ENCODE measurements around the gene ZMYND8.

The ZMYND8 gene

DNA sequence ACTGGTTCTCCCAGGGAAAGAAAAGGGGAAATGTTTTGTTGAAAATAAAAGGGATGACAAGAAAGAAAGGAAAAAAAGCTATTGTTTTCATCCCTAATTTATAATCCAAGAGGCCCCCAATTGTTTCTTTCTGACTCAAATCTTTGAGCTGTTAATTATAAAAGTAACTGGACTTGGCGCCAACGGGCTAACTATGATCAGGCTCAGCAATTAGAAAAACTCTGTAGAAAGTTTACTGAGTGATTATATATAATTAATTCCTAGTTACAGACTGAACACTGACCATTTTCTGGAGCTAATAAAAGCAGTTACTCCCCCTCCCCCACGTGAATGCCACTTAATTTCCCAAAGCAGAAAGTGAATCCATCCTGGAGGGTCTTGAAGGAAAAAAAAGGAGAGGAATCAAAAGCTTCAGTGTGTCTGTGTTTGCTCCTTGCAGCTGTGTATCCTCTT, 3.2 kb downstream of the ZMYND8 start:
- no peak for DNase-seq

DNA sequence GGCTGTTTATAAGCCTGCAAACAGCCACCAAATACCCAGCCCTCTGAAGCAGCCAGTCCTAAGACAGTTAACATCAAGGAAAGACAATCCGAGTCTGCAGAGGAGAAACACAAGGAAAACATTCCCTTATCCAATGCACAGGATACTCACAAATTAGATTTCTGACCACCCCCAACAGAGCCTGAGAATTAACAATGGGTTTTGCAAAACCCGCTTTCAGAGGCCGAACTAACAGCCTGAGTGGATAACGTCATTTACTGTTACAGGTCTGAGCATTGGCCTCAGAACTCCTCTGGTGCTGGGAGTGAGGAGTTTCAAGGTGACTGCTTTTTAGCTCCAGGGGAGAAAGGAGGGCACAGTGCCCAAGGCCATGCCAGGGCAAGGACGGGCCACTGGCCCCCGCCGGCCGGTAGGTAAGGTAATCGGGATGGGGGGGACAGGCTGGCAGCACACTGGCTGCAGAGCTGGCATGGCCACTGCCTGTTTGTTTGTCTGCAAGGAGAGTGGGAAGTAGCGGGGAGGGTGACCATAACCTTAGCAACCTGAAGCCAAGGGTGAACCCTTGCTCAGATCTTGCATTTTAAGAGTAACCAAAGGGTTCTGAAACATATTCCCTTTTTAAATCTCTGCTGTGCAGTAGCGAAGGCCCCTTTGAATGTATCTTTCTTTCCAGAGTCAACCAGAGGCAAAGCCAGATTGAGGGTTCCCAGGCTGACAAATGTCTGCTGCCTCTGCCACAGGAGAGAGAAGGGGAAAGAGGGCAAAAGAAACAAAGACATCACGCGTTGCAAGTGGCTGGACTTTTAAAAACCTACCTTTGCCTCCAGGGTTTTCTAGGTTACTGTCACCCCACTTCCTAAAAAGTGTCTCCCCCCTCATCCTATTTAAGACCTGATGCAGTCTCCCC, 3.9 kb downstream of the ZMYND8 start:
- no peak for DNase-seq

- DNase-seq, result no peak
Measured at GRCh38 chr20:47351643-47352331, 4.7 kb downstream of the ZMYND8 start.

DNA sequence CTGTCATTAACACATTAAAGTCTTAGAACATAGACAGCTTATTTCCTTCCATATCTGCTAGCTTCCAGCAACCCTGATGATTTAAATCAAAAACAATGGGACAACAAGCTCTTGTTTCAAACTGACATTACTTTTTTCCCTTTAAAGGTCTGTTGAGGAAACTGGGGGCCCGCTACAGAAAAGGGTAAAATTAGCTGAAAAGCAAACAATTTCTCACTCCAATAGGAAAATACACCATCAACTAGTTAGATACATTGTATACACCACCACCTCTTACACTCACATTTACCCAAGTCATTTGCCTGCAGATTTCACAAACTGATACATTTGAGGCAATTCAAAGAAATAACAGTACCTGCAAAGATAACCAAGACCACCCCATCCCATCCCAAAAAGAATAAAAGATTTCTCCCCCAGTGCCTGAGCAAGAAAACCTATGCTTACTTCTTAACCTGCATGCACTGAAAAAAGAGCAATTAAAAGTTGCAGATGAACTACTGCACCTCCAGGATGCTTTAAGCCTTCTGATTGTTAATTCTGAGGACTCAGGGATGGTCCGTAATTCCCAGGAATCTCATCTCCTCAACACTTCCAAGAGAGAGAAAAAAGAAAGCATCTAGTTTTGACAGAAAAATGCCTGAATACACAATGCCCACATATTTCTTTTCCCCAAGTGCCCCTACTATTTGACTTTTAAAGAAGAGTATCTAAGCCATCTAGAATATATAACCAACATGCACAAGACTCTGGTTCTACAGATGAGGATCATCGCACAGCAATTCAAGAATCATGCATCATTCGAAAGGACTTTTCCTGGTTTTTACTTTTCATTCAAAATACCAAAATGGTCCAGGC, 5.6 kb downstream of the ZMYND8 start:
- no peak for DNase-seq

DNA sequence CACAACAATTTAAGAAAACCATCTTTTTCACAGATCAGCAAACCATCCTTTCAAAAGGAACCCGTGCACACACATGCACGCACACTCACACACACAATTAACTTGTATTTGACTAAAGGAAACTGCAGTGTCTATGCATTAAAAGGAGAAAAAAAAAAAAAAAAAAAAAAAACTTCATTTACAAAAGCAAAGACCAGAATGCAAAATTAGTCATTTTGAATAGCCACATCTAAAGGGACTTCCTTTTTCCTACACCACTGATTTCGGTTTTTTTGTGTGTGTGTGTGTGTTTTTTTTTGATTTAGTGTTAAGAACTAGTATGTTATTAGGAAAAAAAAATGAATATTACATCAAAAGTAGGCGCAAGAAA, 6.3 kb downstream of the ZMYND8 start:
- DNase-seq, result no peak

DNA sequence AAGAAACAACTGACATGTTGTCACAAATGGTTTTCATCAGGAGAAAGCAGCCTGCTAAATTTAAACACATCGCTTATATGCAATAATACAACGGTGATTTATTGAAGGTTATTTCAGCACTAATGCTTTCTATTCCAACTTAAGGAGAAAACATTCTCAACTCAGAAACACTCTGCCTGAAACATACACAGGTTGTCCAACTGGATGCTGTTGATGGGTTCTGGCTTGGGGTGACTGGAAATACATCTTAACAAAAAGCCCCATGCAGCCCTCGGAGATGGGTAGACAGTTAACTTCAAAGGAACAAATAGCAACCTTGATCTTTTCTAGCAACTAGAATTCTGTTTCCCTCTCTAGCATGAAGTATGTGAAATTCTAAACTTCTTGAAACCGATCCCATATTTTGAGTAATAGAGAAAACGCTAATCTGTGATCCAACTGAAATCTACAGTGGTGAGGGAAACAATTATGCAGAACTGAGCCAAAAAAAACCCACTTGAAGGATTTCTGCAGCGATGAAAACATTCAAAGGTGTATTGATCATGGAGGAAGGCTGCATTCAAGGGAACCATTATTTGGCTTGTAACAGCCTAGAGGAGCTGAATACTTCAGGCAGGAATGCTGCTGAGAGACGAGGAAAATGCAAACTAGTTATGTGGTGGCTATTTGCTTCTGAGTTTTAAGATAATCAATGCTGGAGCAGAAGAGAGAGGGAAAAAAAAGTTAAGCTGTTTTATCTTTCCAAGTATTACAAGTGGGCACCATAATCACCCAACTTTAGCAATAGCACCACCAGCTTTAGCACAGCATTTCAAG, 6.9 kb downstream of the ZMYND8 start:
- no peak for DNase-seq

DNA sequence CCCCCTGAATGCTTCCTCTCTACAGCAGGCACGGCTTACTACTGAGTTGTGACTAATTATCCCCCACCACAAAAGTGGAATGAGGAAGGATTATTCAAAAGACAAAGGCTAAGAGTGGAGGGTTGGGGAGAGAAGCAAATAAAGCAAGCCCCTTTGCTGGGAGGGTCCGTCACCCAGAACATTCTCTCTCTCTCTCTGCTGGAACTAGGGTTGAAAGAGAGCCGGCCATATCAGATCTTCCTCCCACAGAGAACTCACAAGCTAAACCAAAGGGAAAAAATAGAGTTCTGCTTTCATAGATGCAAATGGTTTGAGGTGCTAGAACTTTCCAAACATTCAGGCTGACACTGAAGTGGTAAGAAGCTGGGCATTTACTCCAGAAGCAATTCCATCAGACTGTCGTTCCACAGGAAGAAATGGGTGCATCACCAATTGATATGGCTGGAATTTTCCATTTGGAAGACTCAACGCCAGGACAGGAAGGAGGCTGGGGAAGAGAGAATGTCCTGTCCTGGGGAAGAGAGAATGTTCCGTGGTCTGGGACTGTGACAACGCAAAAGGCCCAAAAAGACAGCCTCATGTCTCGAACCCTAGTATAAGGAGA, 7.9 kb downstream of the ZMYND8 start:
- DNase-seq, result no peak

- DNase-seq, result no peak
Measured at GRCh38 chr20:47347661-47348435, 8.7 kb downstream of the ZMYND8 start.

- no peak for DNase-seq
Measured at GRCh38 chr20:47346172-47346571, 10.3 kb downstream of the ZMYND8 start.

GRCh38 chr20:47345214-47345613, 11.3 kb downstream of the ZMYND8 start:
- DNase-seq, result no peak

DNA sequence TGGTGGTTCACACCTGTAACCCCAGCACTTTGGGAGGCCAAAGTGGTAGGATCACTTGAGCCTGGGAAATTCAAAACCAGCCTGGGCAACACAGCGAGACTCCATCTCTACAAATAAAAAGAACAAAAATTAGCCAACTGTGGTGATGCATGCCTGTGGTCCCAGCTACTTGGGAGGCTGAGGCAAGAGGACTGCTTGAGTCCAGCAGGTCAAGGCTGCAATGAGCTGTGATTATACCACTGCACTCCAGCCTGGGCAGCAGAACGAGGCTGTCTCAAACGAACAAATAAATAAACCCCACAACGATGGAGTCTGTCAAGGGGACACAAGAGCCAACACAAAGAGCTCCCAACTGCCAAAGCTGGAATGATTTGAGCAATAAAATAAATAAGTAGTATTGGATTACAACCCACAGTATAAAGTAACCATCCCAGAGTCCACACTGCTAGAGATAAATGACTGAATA, 13.5 kb downstream of the ZMYND8 start:
- no peak for DNase-seq

DNA sequence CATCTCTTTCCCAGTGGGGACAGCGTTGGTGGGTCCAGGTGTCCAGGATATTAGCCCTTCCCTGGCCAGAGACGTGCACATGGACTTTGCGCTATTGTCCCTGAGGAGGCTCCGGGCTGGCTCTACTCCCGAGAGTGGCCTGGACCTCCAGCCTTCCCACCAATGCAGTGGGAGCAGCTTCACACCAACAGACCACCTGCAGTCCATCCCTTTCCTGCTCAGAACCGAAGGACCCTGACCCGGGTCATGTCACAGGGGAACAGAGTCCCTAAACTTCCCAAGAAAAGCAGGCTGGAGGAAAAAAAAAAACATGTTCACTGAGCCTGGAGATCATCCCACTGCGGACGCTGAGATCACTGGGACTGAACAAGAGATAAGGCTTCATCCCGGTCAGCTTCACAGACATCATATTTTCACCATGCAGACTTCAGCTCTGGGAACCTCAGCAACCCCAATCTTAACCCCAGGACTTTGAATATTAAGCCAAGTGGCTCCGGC, 18.3 kb downstream of the ZMYND8 start:
- no peak for DNase-seq

DNA sequence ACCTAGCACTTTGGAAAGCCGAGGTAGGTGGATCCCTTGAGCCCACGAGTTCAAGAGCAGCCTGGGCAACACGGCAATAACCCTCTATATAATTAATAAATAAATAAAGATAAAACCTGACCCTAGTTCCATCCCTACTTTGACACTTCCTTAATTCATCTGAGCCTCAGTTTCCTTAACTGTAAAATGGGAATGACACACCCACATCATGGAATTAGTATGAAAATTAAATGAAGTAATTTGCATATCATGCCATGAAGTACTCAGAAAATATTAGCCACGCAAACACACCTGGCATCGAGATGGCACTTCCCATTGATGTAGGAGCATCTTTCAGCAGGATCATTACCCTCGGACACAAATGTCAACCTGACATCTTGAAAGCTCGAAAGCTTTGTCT, 19.1 kb downstream of the ZMYND8 start:
- no peak for DNase-seq

DNA sequence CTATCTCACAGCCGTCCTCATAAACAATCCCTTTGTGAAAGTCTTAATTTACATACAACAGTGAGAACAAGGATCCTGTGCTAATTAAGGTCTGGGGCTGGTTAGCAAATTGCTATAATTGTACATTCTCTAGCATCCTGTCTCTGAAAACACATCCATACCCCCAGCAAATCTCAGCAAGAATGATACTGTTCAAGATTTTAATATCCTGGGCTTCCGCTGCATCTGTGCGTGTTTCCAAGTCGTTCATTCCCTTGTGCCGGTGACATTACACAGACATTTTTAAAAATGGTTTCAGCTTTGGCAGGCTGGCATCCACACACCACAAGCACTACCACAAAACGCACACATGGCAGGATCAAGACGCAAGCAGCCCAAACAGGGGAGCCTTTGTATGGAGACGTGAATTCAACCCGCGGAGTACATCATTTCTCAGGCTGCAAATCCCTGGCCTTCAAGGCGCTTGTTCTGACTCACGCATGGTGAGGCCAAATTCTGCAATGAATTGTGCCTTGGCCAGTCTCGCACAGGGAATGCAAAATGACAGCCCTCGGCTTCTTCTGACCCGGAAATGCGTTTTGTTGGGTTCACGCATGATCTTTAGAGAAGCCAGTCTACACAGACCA, 20.3 kb downstream of the ZMYND8 start:
- DNase-seq, result no peak

- DNase-seq, result no peak
Measured at GRCh38 chr20:47335251-47336128, 21.0 kb downstream of the ZMYND8 start.

DNA sequence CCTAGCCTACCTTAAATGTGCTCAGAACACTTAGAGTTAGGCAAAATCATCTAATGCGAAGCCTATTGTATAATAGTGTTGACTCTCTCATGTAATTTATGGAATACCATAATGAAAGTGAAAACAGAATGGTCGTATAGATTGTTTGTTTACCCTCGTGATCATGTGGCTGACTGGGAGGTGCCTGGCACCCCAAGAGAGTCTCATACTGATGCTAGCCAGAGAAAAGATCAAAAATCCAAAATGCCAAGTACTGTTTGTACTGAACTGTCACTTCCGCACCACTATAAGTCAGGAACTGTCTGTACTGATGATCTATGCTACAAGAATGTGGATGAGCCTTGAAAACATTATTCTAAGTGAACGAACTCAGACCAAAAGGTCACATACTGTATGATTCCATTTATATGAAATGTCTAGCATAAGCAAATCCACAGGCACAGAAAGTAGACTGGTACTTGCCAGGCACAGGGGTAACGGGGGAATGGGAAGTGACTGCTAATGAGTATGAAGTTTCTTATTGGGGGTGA, 22.4 kb downstream of the ZMYND8 start:
- DNase-seq, result no peak

GRCh38 chr20:47332381-47333206, 23.9 kb downstream of the ZMYND8 start:
- no peak for DNase-seq

Measured in GOT3 (cell line).